ENCODE measurements around the gene DNMT3B.

The DNMT3B gene

GRCh38 chr20:32806356-32806755, 44.2 kb downstream of the DNMT3B start:
- TF ChIP-seq, protein P1, sequence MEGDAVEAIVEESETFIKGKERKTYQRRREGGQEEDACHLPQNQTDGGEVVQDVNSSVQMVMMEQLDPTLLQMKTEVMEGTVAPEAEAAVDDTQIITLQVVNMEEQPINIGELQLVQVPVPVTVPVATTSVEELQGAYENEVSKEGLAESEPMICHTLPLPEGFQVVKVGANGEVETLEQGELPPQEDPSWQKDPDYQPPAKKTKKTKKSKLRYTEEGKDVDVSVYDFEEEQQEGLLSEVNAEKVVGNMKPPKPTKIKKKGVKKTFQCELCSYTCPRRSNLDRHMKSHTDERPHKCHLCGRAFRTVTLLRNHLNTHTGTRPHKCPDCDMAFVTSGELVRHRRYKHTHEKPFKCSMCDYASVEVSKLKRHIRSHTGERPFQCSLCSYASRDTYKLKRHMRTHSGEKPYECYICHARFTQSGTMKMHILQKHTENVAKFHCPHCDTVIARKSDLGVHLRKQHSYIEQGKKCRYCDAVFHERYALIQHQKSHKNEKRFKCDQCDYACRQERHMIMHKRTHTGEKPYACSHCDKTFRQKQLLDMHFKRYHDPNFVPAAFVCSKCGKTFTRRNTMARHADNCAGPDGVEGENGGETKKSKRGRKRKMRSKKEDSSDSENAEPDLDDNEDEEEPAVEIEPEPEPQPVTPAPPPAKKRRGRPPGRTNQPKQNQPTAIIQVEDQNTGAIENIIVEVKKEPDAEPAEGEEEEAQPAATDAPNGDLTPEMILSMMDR (IDR thresholded peaks at IDR 0.05; ENCODE audit: borderline replicate concordance, insufficient read depth, low read depth, low read length) = no peak

GRCh38 chr20:32807706-32808105, 45.5 kb downstream of the DNMT3B start:
- H3K4me3 ChIP-seq (ENCODE audit: low read depth, low read length) = no peak overlapping the region
- TF ChIP-seq, protein P1 (IDR thresholded peaks at IDR 0.05; ENCODE audit: borderline replicate concordance, insufficient read depth, low read depth, low read length) = no peak

More at GRCh38 chr20:32806356-32806755, 44.2 kb downstream of the DNMT3B start:
- no peak overlapping the region for H3K4me3 ChIP-seq (ENCODE audit: low read depth, low read length)

GRCh38 chr20:32808438-32808837, 46.3 kb downstream of the DNMT3B start:
- TF ChIP-seq, protein P1 (IDR thresholded peaks at IDR 0.05; ENCODE audit: borderline replicate concordance, insufficient read depth, low read depth, low read length) = no peak
- no peak overlapping the region for H3K4me3 ChIP-seq (ENCODE audit: low read depth, low read length)

DNA sequence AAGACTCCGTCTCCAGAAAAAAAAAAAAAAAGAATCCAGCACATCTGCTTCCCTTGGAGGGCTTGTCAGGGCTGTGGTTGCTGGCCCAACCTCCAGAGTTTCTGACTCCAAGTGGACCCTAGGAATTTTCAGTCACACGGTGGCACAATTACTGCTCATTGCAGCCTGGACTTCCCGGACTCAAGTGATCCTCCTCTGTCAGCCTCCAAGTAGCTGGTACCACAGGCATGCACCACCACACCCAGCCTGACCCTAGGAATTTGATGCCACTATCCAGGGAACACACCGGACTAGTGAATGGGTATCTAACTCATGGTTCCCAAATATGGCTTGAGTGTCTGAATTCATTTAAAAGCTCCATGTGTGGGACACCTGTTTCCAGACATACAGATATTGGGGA, 47.7 kb downstream of the DNMT3B start:
- no peak overlapping the region for H3K4me3 ChIP-seq (ENCODE audit: low read depth, low read length)
- TF ChIP-seq, protein P1 (IDR thresholded peaks at IDR 0.05; ENCODE audit: borderline replicate concordance, insufficient read depth, low read depth, low read length) = no peak

GRCh38 chr20:32810941-32811340, 48.8 kb downstream of the DNMT3B start:
- no peak overlapping the region for H3K4me3 ChIP-seq (ENCODE audit: low read depth, low read length)
- TF ChIP-seq, protein P1 (IDR thresholded peaks at IDR 0.05; ENCODE audit: borderline replicate concordance, insufficient read depth, low read depth, low read length) = no peak

DNA sequence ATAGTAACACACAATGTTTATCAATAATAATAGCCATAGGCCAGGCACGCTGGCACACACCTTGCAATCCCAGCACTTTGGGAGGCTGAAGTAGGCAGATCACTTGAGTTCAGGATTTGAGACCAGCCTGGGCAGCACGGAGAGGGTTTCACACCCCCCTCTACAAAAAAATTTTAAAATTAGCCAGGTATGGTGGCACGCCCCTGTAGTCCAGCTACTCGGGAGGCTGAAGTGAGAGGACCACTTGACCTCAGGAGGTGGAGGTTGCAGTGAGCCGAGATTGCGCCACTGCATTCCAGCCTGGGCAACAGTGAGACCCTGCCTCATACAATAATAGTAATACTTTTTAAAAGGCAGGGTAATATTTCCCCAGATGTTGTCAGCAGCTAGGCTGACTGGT, 49.7 kb downstream of the DNMT3B start:
- TF ChIP-seq, protein P1 (IDR thresholded peaks at IDR 0.05; ENCODE audit: borderline replicate concordance, insufficient read depth, low read depth, low read length) = no peak
- no peak overlapping the region for H3K4me3 ChIP-seq (ENCODE audit: low read depth, low read length)

DNA sequence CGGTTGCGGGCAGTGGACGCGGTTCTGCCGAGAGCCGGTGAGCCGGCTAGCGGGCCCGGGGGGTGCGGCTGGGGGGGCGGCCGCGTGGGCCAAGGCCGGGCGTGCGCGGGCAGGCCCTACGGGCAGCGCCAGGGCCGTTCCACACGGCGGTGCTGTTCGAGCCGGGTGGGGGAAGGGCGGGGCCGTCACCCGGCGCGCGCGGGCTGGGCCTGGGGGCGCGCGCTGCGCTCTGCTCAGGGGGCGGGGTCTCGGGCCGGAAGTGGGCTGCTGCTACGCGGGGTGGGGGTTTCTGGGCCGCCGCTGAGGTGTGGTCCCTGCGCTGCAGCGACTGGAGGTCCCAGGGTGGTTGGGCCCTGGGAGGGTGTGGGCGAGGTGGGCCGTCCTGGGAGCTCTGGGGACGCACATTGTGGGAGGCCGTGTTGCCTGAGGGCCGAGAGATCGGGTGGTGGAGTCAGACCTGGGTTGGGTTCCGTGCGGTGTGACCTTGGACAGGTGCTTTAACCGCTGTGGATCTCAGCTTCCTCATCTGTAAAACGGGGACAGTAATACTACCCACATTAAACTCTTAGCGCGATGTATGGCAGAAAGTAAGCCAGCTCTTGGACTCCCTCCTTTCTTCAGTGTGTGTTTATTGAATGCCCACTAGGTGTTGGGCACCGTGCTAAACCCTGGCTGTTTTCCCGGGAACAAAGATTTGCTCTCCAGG, 58.0 kb downstream of the DNMT3B start:
- H3K4me3 ChIP-seq (ENCODE audit: low read depth, low read length) = peak overlapping the region; percentile 75
- TF ChIP-seq, protein P1 (IDR thresholded peaks at IDR 0.05; ENCODE audit: borderline replicate concordance, insufficient read depth, low read depth, low read length) = no peak
